ENCODE results near the gene PUM2. TPM values are rescaled to one million over a fixed set of nuclear protein-coding genes. Genes with fewer than 3 reads are reported as not detected.
"Not testable (repeated sequence)": the region's sequence is repeated elsewhere in the genome, so short reads cannot be mapped to it uniquely, and the experiment has no call there.

PUM2 gene
- total and polyA plus RNA-seq, 4 donors = 27.4 to 145 (median 51.0) TPM

DNA sequence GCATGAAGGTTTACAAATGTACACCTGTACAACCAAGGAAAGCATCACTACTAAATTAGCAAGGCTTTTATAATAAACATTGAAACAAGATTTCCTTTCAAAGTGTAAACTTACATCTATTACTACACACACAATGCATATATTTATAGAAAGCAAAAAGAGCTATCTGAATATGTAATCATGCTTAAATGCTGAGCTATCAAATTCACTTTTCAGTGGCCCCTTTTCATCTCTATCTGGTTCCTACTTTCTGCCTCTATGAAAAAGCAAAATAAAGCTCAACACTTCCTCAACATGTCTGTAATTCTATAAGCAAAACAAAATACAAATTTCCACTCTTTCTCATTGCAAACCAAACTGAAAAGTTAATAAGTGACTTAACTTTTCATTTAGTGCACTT lies 100.2 kb downstream of the PUM2 start:
- Histone ChIP-seq H3K36me3 (ENCODE audit: control insufficient read depth in 4 of 4, insufficient read depth in 4 of 4, low read length in 4 of 4) (peaks cover 18 to 49% (median 28%) of the 10 kb centered on the region in 4 donors), H3K4me1 (ENCODE audit: control insufficient read depth in 5 of 5, insufficient read depth in 5 of 5, low read length in 5 of 5) (no peaks in the 10 kb centered on the region), H3K9ac (ENCODE audit: insufficient read depth in 1 of 2, low read length in 2 of 2) (no peak overlapping the region), H3K27me3 (ENCODE audit: control insufficient read depth in 3 of 3, insufficient read depth in 3 of 3, low read length in 2 of 3) (no peaks in the 10 kb centered on the region), H3K27ac (ENCODE audit: low read depth in 1 of 2, low read length in 1 of 2) (no peak overlapping the region), H3K9me3 (ENCODE audit: control insufficient read depth in 4 of 4, insufficient read depth in 3 of 4, low read length in 3 of 4) (no peaks in the 10 kb centered on the region), H3K4me3 (no peak overlapping the region)
- ATAC-seq (ENCODE audit: insufficient read depth, low FRiP score) (no peak), DNase-seq (no peak)
- TF ChIP-seq, protein P1, sequence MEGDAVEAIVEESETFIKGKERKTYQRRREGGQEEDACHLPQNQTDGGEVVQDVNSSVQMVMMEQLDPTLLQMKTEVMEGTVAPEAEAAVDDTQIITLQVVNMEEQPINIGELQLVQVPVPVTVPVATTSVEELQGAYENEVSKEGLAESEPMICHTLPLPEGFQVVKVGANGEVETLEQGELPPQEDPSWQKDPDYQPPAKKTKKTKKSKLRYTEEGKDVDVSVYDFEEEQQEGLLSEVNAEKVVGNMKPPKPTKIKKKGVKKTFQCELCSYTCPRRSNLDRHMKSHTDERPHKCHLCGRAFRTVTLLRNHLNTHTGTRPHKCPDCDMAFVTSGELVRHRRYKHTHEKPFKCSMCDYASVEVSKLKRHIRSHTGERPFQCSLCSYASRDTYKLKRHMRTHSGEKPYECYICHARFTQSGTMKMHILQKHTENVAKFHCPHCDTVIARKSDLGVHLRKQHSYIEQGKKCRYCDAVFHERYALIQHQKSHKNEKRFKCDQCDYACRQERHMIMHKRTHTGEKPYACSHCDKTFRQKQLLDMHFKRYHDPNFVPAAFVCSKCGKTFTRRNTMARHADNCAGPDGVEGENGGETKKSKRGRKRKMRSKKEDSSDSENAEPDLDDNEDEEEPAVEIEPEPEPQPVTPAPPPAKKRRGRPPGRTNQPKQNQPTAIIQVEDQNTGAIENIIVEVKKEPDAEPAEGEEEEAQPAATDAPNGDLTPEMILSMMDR (IDR thresholded peaks at IDR 0.05; ENCODE audit: control extremely low read depth, extremely low read depth) = no peak

DNA sequence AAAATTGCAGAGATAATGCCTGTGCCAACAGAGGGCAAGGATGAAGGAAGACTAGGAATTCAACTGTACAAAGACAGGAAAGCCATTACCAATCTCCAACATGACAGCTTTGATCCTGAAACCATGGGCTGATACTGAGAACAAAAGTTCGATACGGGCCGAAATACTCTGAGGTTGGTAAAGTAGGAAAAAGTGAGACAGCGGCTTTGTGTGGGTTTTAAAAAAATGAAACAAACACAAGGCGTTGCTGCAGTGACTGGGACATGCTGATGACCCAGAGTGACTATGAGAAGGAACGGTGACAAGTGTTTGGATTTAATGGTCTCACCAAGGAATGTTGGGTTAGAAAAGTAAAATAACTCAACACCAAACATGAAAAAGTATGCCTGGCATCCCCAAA lies 101.5 kb downstream of the PUM2 start:
- peaks cover 17 to 36% (median 22%) of the 10 kb centered on the region in 4 donors for H3K36me3 ChIP-seq (ENCODE audit: control insufficient read depth in 4 of 4, insufficient read depth in 4 of 4, low read length in 4 of 4)
- DNase-seq = no peak
- H3K4me1 ChIP-seq (ENCODE audit: control insufficient read depth in 5 of 5, insufficient read depth in 5 of 5, low read length in 5 of 5) = no peaks in the 10 kb centered on the region
- H3K27me3 ChIP-seq (ENCODE audit: control insufficient read depth in 3 of 3, insufficient read depth in 3 of 3, low read length in 2 of 3) = no peaks in the 10 kb centered on the region
- no peak for ATAC-seq (ENCODE audit: insufficient read depth, low FRiP score)
- H3K9me3 ChIP-seq (ENCODE audit: control insufficient read depth in 4 of 4, insufficient read depth in 3 of 4, low read length in 3 of 4) = no peaks in the 10 kb centered on the region
- no peak overlapping the region for H3K27ac ChIP-seq (ENCODE audit: low read depth in 1 of 2, low read length in 1 of 2)
- no peak overlapping the region for H3K4me3 ChIP-seq
- WGBS, 2 donors = 86 to 89% methylated on average over 6 of the region's 6 CpGs
- TF ChIP-seq, protein P1 (IDR thresholded peaks at IDR 0.05; ENCODE audit: control extremely low read depth, extremely low read depth) = no peak
- H3K9ac ChIP-seq (ENCODE audit: insufficient read depth in 1 of 2, low read length in 2 of 2) = no peak overlapping the region

DNA sequence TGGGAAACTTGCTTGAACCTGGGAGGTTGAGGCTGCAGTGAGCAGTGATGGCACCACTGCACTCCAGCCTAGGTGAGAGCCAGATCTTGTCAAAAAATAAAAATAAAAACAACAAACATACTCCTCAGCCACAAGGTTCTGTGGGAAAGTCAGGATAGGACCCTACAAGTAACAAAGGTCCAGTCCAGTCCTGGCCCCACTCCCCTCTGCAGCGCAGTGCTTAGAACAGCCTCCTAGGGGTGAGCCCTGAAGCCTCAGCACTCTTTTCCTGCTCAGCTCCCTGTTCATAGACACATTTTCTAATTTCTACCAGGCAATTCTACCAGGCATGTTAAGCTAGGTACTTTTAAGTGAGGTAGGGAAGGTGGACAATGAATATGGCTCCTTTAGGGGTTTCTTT lies 103.6 kb downstream of the PUM2 start:
- peaks cover 5 to 16% (median 13%) of the 10 kb centered on the region in 4 donors for H3K36me3 ChIP-seq (ENCODE audit: control insufficient read depth in 4 of 4, insufficient read depth in 4 of 4, low read length in 4 of 4)
- H3K9me3 ChIP-seq (ENCODE audit: control insufficient read depth in 4 of 4, insufficient read depth in 3 of 4, low read length in 3 of 4) = no peaks in the 10 kb centered on the region
- ATAC-seq (ENCODE audit: insufficient read depth, low FRiP score) (no peak), DNase-seq (no peak)
- TF ChIP-seq, protein P1 (IDR thresholded peaks at IDR 0.05; ENCODE audit: control extremely low read depth, extremely low read depth) = no peak
- 95 to 100% methylated on average over 1 of the region's 1 CpG for WGBS, 2 donors
- no peak overlapping the region for H3K27ac ChIP-seq (ENCODE audit: low read depth in 1 of 2, low read length in 1 of 2)
- no peak overlapping the region for H3K4me3 ChIP-seq
- H3K9ac ChIP-seq (ENCODE audit: insufficient read depth in 1 of 2, low read length in 2 of 2) = no peak overlapping the region
- no peaks in the 10 kb centered on the region for H3K27me3 ChIP-seq (ENCODE audit: control insufficient read depth in 3 of 3, insufficient read depth in 3 of 3, low read length in 2 of 3)
- H3K4me1 ChIP-seq (ENCODE audit: control insufficient read depth in 5 of 5, insufficient read depth in 5 of 5, low read length in 5 of 5) = peaks cover 0 to 1% (median 0%) of the 10 kb centered on the region in 5 donors

DNA sequence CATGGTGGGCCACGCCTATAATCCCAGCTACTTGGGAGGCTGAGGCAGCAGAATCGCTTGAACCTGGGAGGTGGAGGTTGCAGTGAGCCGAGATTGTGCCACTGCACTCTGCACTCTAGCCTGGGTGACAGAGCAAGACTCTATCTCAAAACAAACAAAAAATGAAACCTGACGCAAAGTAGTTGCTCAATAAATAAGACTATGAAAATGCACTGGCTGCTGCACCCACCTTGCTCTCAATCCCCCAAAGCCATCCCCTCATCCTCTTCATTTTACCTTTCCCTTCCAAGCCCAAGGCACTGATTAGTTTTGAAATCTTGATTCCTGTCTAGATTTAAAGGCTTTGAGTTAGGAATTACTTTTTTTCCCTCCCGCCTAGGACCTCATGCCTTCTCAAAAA lies 107.0 kb downstream of the PUM2 start:
- H3K36me3 ChIP-seq (ENCODE audit: control insufficient read depth in 4 of 4, insufficient read depth in 4 of 4, low read length in 4 of 4); H3K9ac ChIP-seq (ENCODE audit: insufficient read depth in 1 of 2, low read length in 2 of 2); H3K27ac ChIP-seq (ENCODE audit: low read depth in 1 of 2, low read length in 1 of 2); H3K9me3 ChIP-seq (ENCODE audit: control insufficient read depth in 4 of 4, insufficient read depth in 3 of 4, low read length in 3 of 4); H3K27me3 ChIP-seq (ENCODE audit: control insufficient read depth in 3 of 3, insufficient read depth in 3 of 3, low read length in 2 of 3); DNase-seq; H3K4me1 ChIP-seq (ENCODE audit: control insufficient read depth in 5 of 5, insufficient read depth in 5 of 5, low read length in 5 of 5); ATAC-seq (ENCODE audit: insufficient read depth, low FRiP score); H3K4me3 ChIP-seq: not testable (repeated sequence)
- WGBS, 2 donors = 92 to 94% methylated on average over 5 of the region's 5 CpGs

Data from lung (tissue), 12 donors.